Measurements from ENCODE around the gene C2CD2.

- TF ChIP-seq, protein P1, sequence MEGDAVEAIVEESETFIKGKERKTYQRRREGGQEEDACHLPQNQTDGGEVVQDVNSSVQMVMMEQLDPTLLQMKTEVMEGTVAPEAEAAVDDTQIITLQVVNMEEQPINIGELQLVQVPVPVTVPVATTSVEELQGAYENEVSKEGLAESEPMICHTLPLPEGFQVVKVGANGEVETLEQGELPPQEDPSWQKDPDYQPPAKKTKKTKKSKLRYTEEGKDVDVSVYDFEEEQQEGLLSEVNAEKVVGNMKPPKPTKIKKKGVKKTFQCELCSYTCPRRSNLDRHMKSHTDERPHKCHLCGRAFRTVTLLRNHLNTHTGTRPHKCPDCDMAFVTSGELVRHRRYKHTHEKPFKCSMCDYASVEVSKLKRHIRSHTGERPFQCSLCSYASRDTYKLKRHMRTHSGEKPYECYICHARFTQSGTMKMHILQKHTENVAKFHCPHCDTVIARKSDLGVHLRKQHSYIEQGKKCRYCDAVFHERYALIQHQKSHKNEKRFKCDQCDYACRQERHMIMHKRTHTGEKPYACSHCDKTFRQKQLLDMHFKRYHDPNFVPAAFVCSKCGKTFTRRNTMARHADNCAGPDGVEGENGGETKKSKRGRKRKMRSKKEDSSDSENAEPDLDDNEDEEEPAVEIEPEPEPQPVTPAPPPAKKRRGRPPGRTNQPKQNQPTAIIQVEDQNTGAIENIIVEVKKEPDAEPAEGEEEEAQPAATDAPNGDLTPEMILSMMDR (IDR thresholded peaks at IDR 0.05; ENCODE audit: low read depth, low read length), result no peak
- TF ChIP-seq EZH2phosphoT487 (IDR thresholded peaks at IDR 0.05; ENCODE audit: low read depth), result no peak
These were observed 47.1 kb upstream of the C2CD2 start for GRCh38 chr21:42000908-42001307.
